DLD1 (cell line): ENCODE measurements around the gene XRCC4.
"Not testable (repeated sequence)": the region's sequence is repeated elsewhere in the genome, so short reads cannot be mapped to it uniquely, and the experiment has no call there.

Experiments used
- in situ Hi-C: cut with HindIII; loops from 2 replicates; pipeline ENCODE4 v1.10.0; 2017; ENCODE audit warnings: low sequenced_read_pairs

Gene XRCC4

GRCh38 chr5:83337453-83338035 lies 260.2 kb downstream of the XRCC4 start:
- in situ Hi-C loops = no loop called here

GRCh38 chr5:83340511-83340918 lies 263.2 kb downstream of the XRCC4 start:
- in situ Hi-C loops = no loop called here

GRCh38 chr5:83341815-83342334 lies 264.5 kb downstream of the XRCC4 start:
- in situ Hi-C loops = no loop called here

GRCh38 chr5:83342465-83342864 lies 265.1 kb downstream of the XRCC4 start:
- in situ Hi-C loops = no loop called here

- in situ Hi-C loops = no loop called here
Measured at GRCh38 chr5:83343299-83343698, 266.0 kb downstream of the XRCC4 start.

GRCh38 chr5:83345423-83345822 lies 268.1 kb downstream of the XRCC4 start:
- in situ Hi-C loops = no loop called here

GRCh38 chr5:83348281-83348780 lies 271.0 kb downstream of the XRCC4 start:
- in situ Hi-C loops = no loop called here

- in situ Hi-C loops = no loop called here
Measured at GRCh38 chr5:83353231-83353630, 275.9 kb downstream of the XRCC4 start.

- in situ Hi-C loops = no loop called here
Measured at GRCh38 chr5:83353774-83354173, 276.4 kb downstream of the XRCC4 start.

- in situ Hi-C loops = no loop called here
Measured at GRCh38 chr5:83354958-83355357, 277.6 kb downstream of the XRCC4 start.

- in situ Hi-C loops = not testable (repeated sequence)
Measured at GRCh38 chr5:83355482-83356014, 278.2 kb downstream of the XRCC4 start.

- in situ Hi-C loops = no loop called here
Measured at GRCh38 chr5:83357621-83358231, 280.4 kb downstream of the XRCC4 start.

- in situ Hi-C loops = no loop called here
Measured at GRCh38 chr5:83360573-83360972, 283.2 kb downstream of the XRCC4 start.

GRCh38 chr5:83362526-83362925 lies 285.2 kb downstream of the XRCC4 start:
- in situ Hi-C loops = no loop called here

GRCh38 chr5:83363111-83363885 lies 286.0 kb downstream of the XRCC4 start:
- in situ Hi-C loops = no loop called here

- in situ Hi-C loops = no loop called here
Measured at GRCh38 chr5:83363886-83364275, 286.5 kb downstream of the XRCC4 start.

GRCh38 chr5:83364312-83365299 lies 287.3 kb downstream of the XRCC4 start:
- in situ Hi-C loops = no loop called here

- in situ Hi-C loops = no loop called here
Measured at GRCh38 chr5:83368319-83368718, 291.0 kb downstream of the XRCC4 start.

GRCh38 chr5:83368835-83369234 lies 291.5 kb downstream of the XRCC4 start:
- in situ Hi-C loops = no loop called here

GRCh38 chr5:83370957-83371356 lies 293.6 kb downstream of the XRCC4 start:
- in situ Hi-C loops = no loop called here
